Measurements from ENCODE around the gene FBXW11.

GRCh38 chr5:172009536-172010270, 3.3 kb upstream of the FBXW11 start:
- no peak for TF ChIP-seq CTCF (IDR thresholded peaks at IDR 0.05)
- TF ChIP-seq POLR2A (IDR thresholded peaks at IDR 0.05) = no peak
